Measurements from ENCODE around the gene MPPED1.

Gene MPPED1

DNA sequence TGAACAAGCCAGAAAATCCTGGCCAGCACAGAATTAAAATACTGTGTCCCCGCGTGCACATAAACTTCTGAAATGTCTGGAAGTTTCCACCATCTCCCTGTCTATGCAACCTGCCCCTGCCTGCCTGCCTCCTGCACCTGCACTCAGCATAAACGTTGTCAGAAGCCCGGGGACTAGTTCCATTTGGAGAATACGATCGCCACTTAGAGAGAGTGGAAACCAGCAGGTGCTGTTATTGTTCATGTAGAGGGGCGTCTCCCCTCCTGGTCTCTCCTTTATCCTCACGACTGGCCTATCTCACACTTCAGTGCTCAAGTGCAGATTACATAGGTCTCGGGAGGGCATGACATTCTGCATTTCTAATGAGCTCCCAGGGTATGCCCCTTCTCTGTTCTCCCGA, 35.6 kb downstream of the MPPED1 start:
- Histone ChIP-seq H3K4me1 (ENCODE audit: insufficient read depth, low read length, poor library complexity, severe bottlenecking) (no peaks in the 10 kb centered on the region), H3K4me3 (ENCODE audit: low read length, poor library complexity, severe bottlenecking) (no peak overlapping the region), H3K4me2 (ENCODE audit: low read depth, low read length, poor library complexity, severe bottlenecking) (no peak overlapping the region), H2AFZ (ENCODE audit: low read length) (no peak overlapping the region), H3K9me2 (replicated peaks; ENCODE audit: low read depth, low read length) (no peaks in the 10 kb centered on the region), H3K9me3 (ENCODE audit: insufficient read depth, low read depth, low read length) (no peaks in the 10 kb centered on the region), H3K27me3 (ENCODE audit: insufficient read depth, low read length, poor library complexity, severe bottlenecking) (no peaks in the 10 kb centered on the region), H3K79me2 (ENCODE audit: insufficient read depth, low read length) (no peaks in the 10 kb centered on the region), H3F3A (ENCODE audit: low read depth) (no peaks in the 10 kb centered on the region), H3K9ac (ENCODE audit: low read depth, low read length, poor library complexity, severe bottlenecking) (no peak overlapping the region), H3K36me3 (ENCODE audit: insufficient read depth, low read length) (no peaks in the 10 kb centered on the region), H4K20me1 (ENCODE audit: insufficient read depth, low read length, poor library complexity, severe bottlenecking) (no peaks in the 10 kb centered on the region)
- no peak for TF ChIP-seq EZH2phosphoT487 (IDR thresholded peaks at IDR 0.05; ENCODE audit: borderline replicate concordance)
- TF ChIP-seq, protein P1, sequence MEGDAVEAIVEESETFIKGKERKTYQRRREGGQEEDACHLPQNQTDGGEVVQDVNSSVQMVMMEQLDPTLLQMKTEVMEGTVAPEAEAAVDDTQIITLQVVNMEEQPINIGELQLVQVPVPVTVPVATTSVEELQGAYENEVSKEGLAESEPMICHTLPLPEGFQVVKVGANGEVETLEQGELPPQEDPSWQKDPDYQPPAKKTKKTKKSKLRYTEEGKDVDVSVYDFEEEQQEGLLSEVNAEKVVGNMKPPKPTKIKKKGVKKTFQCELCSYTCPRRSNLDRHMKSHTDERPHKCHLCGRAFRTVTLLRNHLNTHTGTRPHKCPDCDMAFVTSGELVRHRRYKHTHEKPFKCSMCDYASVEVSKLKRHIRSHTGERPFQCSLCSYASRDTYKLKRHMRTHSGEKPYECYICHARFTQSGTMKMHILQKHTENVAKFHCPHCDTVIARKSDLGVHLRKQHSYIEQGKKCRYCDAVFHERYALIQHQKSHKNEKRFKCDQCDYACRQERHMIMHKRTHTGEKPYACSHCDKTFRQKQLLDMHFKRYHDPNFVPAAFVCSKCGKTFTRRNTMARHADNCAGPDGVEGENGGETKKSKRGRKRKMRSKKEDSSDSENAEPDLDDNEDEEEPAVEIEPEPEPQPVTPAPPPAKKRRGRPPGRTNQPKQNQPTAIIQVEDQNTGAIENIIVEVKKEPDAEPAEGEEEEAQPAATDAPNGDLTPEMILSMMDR (conservative IDR thresholded peaks at IDR 0.05; ENCODE audit: low read length), result no peak

DNA sequence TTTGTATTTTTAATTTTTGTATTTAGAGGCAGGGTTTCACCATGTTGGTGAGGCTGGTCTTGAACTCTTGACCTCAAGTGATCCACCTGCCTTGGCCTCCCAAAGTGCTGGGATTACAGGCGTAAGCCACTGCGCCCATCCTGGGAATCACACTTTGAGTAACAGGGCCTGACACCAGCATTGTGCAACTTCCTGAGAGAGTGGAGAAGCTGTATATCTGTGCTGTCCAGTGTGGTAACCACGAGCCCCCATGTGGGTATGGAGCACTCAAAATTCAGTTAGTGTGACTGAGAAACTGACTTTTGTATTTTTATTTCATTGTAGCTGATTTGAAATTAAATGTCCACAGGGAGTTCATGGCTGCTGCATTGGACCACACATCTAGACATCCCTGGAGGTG, 36.2 kb downstream of the MPPED1 start:
- no peak for TF ChIP-seq EZH2phosphoT487 (IDR thresholded peaks at IDR 0.05; ENCODE audit: borderline replicate concordance)
- TF ChIP-seq, protein P1 (conservative IDR thresholded peaks at IDR 0.05; ENCODE audit: low read length), result no peak

DNA sequence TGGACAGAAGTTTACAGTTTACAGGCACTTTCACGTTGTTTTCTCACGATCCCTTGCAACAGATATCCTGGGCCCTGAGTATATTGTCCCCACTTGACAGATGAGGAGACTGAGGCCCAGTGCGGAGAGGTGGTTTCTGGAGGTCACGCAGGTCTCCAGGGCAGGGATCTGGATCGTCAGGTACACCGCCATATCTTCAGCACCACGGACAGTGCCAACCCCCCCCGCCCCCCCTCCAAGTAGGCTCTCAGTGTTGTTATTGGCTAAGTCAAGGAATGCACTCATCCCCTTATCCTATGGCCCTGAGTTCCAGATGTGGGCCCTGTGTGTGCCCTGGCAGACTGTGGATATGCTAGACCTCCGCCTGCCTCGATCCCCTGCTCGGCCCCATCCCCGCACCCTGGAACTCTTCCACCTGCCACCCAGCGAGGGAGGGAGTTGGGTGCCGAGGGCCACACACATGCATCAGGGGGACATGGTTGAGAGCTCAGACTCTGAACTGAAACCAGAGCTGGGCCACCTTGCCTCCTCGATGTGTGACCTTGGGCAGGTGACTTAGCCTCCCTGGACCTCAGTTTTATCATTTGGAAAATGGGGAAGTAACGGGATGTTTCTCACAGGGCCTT, 37.5 kb downstream of the MPPED1 start:
- H3K4me3 ChIP-seq (ENCODE audit: low read length, poor library complexity, severe bottlenecking), result no peak overlapping the region
- no peak overlapping the region for H3K9ac ChIP-seq (ENCODE audit: low read depth, low read length, poor library complexity, severe bottlenecking)
- H3K27me3 ChIP-seq (ENCODE audit: insufficient read depth, low read length, poor library complexity, severe bottlenecking), result no peaks in the 10 kb centered on the region
- no peaks in the 10 kb centered on the region for H3K9me3 ChIP-seq (ENCODE audit: insufficient read depth, low read depth, low read length)
- H3K36me3 ChIP-seq (ENCODE audit: insufficient read depth, low read length), result no peaks in the 10 kb centered on the region
- H2AFZ ChIP-seq (ENCODE audit: low read length), result no peak overlapping the region
- H4K20me1 ChIP-seq (ENCODE audit: insufficient read depth, low read length, poor library complexity, severe bottlenecking), result no peaks in the 10 kb centered on the region
- H3F3A ChIP-seq (ENCODE audit: low read depth), result no peaks in the 10 kb centered on the region
- TF ChIP-seq, protein P1 (conservative IDR thresholded peaks at IDR 0.05; ENCODE audit: low read length), result no peak
- TF ChIP-seq EZH2phosphoT487 (IDR thresholded peaks at IDR 0.05; ENCODE audit: borderline replicate concordance), result no peak
- no peak overlapping the region for H3K4me2 ChIP-seq (ENCODE audit: low read depth, low read length, poor library complexity, severe bottlenecking)
- no peaks in the 10 kb centered on the region for H3K9me2 ChIP-seq (replicated peaks; ENCODE audit: low read depth, low read length)
- H3K4me1 ChIP-seq (ENCODE audit: insufficient read depth, low read length, poor library complexity, severe bottlenecking), result no peaks in the 10 kb centered on the region
- H3K79me2 ChIP-seq (ENCODE audit: insufficient read depth, low read length), result no peaks in the 10 kb centered on the region

More for the DNA sequence above, 36.2 kb downstream of the MPPED1 start:
- no peak overlapping the region for H3K9ac ChIP-seq (ENCODE audit: low read depth, low read length, poor library complexity, severe bottlenecking)
- H3K4me3 ChIP-seq (ENCODE audit: low read length, poor library complexity, severe bottlenecking), result no peak overlapping the region
- H3K4me1 ChIP-seq (ENCODE audit: insufficient read depth, low read length, poor library complexity, severe bottlenecking), result no peaks in the 10 kb centered on the region
- no peak overlapping the region for H2AFZ ChIP-seq (ENCODE audit: low read length)
- no peak overlapping the region for H3K4me2 ChIP-seq (ENCODE audit: low read depth, low read length, poor library complexity, severe bottlenecking)
- no peaks in the 10 kb centered on the region for H3F3A ChIP-seq (ENCODE audit: low read depth)
- H3K79me2 ChIP-seq (ENCODE audit: insufficient read depth, low read length), result no peaks in the 10 kb centered on the region
- H4K20me1 ChIP-seq (ENCODE audit: insufficient read depth, low read length, poor library complexity, severe bottlenecking), result no peaks in the 10 kb centered on the region
- no peaks in the 10 kb centered on the region for H3K9me2 ChIP-seq (replicated peaks; ENCODE audit: low read depth, low read length)
- H3K27me3 ChIP-seq (ENCODE audit: insufficient read depth, low read length, poor library complexity, severe bottlenecking), result no peaks in the 10 kb centered on the region
- H3K9me3 ChIP-seq (ENCODE audit: insufficient read depth, low read depth, low read length), result no peaks in the 10 kb centered on the region
- no peaks in the 10 kb centered on the region for H3K36me3 ChIP-seq (ENCODE audit: insufficient read depth, low read length)

All from Loucy (cell line).